Right lobe of liver (tissue), 6 donors: ENCODE data around the gene GALNTL6. TPM values are rescaled to one million over a fixed set of nuclear protein-coding genes. Genes with fewer than 3 reads are reported as not detected.
"Not testable (repeated sequence)": the region's sequence is repeated elsewhere in the genome, so short reads cannot be mapped to it uniquely, and the experiment has no call there.

Source experiments
- ATAC-seq, 4 donors: fragments of 200-7000 bp; cut with Tn5 transposase; one replicate each; pipeline ENCODE4 v1.9.1; 2020; ENCODE audit warnings: mild to moderate bottlenecking in 4 of 4, moderate library complexity in 4 of 4
- DNase-seq, 3 donors: peaks; one replicate each; pipeline ENCODE4 v3.0.0-alpha.2; 2020
- H3K27ac ChIP-seq, 3 donors: fragments of 200-600 bp; one replicate each; pipeline ENCODE4 v1.8.0; 2022
- H3K27me3 ChIP-seq, 2 donors: fragments of 200-600 bp; one replicate each; pipeline ENCODE4 v1.8.0; 2022
- H3K36me3 ChIP-seq, 4 donors: fragments of 200-600 bp; sonication (generic) in 1 of 4; one replicate each; pipeline versions ENCODE4 v1.5.1 to v1.8.0; 2017 to 2022; ENCODE audit warnings: control low read depth in 1 of 4
- H3K4me1 ChIP-seq, 4 donors: fragments of 200-600 bp; sonication (generic) in 1 of 4; one replicate each; pipeline versions ENCODE4 v1.5.1 to v1.8.0; 2017 to 2022; ENCODE audit warnings: control low read depth in 1 of 4
- H3K4me3 ChIP-seq, 3 donors: fragments of 200-600 bp; one replicate each; pipeline ENCODE4 v1.8.0; 2022
- H3K9me3 ChIP-seq, 4 donors: fragments of 200-600 bp; sonication (generic) in 1 of 4; one replicate each; pipeline versions ENCODE4 v1.5.1 to v1.8.0; 2017 to 2022; ENCODE audit warnings: control low read depth in 1 of 4
- CTCF ChIP-seq, 4 donors: fragments of 200-600 bp in 3 of 4; fragments of 450-650 bp in 1 of 4; IDR thresholded peaks; one replicate each; pipeline versions ENCODE4 v1.5.1 to v1.8.0; 2016 to 2022; ENCODE audit warnings: antibody characterized with exemption in 4 of 4, mild to moderate bottlenecking in 2 of 4
- POLR2A ChIP-seq: fragments of 450-650 bp; IDR thresholded peaks from one replicate; pipeline ENCODE4 v1.6.1; 2017; ENCODE audit warnings: antibody characterized with exemption, mild to moderate bottlenecking
- WGBS: methylation state at CpG from one replicate; pipeline ENCODE4 v1.1.6; 2018; ENCODE audit warnings: low coverage, low lambda C conversion rate; ENCODE audit not compliant: insufficient coverage; ENCODE audit errors: missing lambda C conversion rate; 5-methylcytosine and 5-hydroxymethylcytosine counted together
- intact Hi-C, 2 donors: fragments of 100-400 bp; cut with DNase I; formaldehyde crosslinking; loops; one replicate each; pipeline versions ENCODE4 v1.11.2 to v1.14.1; 2022
- total RNA-seq, 6 experiments: library from RNA; depleted of rRNA in 2 of 6; stranded (reverse); fragments of >200 nt in 2 of 6; fragmentation: NEBNext Ultra II Directional in 3 of 6; extraction: Animal tissue kit (Norgen Biotek cat#: 25700) in 3 of 6; gene quantifications; one replicate each; pipeline versions ENCODE4 v1.1.0 to v1.2.4, GENCODE V29; 2016 to 2023
- donor health status: DM: no; HTN: yes; CAD: no.
- donor health status: DM: no; HTN: no; CAD: no.
- donor health status: DM: no; HTN: no; CAD: no.
- donor health status: DM: no; HTN: yes; CAD: no.
- donor health status: DM: no; HTN: yes; CAD: no.

GALNTL6 gene
- total RNA-seq, 6 experiments from 2014 or later: 0.15 to 1.1 (median 0.30) TPM; not detected in 3

GRCh38 chr4:172410363-172410762 is 597.2 kb downstream of the GALNTL6 start:
- intact Hi-C loops: no loop called here
- no peaks in the 10 kb centered on the region for H3K27me3 ChIP-seq
- no peaks in the 10 kb centered on the region for H3K4me1 ChIP-seq
- no peak for TF ChIP-seq POLR2A
- no peak for TF ChIP-seq CTCF (IDR thresholded peaks at IDR 0.05)
- H3K27ac ChIP-seq: no peak overlapping the region
- no peaks in the 10 kb centered on the region for H3K36me3 ChIP-seq
- DNase-seq (no peak), ATAC-seq (no peak)
- no peak overlapping the region for H3K4me3 ChIP-seq
- H3K9me3 ChIP-seq: no peaks in the 10 kb centered on the region
- 45% methylated on average over 1 of the region's 1 CpG for WGBS

GRCh38 chr4:172411149-172411548 is 597.9 kb downstream of the GALNTL6 start:
- intact Hi-C loops: no loop called here

GRCh38 chr4:172412851-172413580 is 599.8 kb downstream of the GALNTL6 start:
- 40% methylated on average over 3 of the region's 3 CpGs for WGBS
- no peaks in the 10 kb centered on the region for H3K27me3 ChIP-seq
- DNase-seq: no peak
- H3K36me3 ChIP-seq: no peaks in the 10 kb centered on the region
- ATAC-seq: no peak
- no peaks in the 10 kb centered on the region for H3K4me1 ChIP-seq
- H3K9me3 ChIP-seq: no peaks in the 10 kb centered on the region
- intact Hi-C loops: no loop called here
- TF ChIP-seq POLR2A (no peak), CTCF (IDR thresholded peaks at IDR 0.05) (no peak)
- no peak overlapping the region for H3K27ac ChIP-seq
- H3K4me3 ChIP-seq: no peak overlapping the region

More at GRCh38 chr4:172411149-172411548, 597.9 kb downstream of the GALNTL6 start:
- H3K9me3 ChIP-seq: no peaks in the 10 kb centered on the region
- H3K36me3 ChIP-seq: no peaks in the 10 kb centered on the region
- 67% methylated on average over 2 of the region's 2 CpGs for WGBS
- DNase-seq (no peak), ATAC-seq (no peak)
- no peak overlapping the region for H3K27ac ChIP-seq
- TF ChIP-seq POLR2A: no peak
- TF ChIP-seq CTCF (IDR thresholded peaks at IDR 0.05): no peak
- H3K4me1 ChIP-seq: no peaks in the 10 kb centered on the region
- H3K4me3 ChIP-seq: no peak overlapping the region
- H3K27me3 ChIP-seq: no peaks in the 10 kb centered on the region

- H3K36me3 ChIP-seq, H3K4me3 ChIP-seq, H3K27me3 ChIP-seq, DNase-seq, H3K4me1 ChIP-seq, intact Hi-C loops, ATAC-seq, H3K9me3 ChIP-seq, H3K27ac ChIP-seq: not testable (repeated sequence)
- 49% methylated on average over 11 of the region's 12 CpGs for WGBS
Measured at GRCh38 chr4:172428979-172429378, 615.8 kb downstream of the GALNTL6 start.

GRCh38 chr4:172480471-172480870 is 667.3 kb downstream of the GALNTL6 start:
- intact Hi-C loops: no loop called here
- no peaks in the 10 kb centered on the region for H3K27me3 ChIP-seq
- no peaks in the 10 kb centered on the region for H3K4me1 ChIP-seq
- ATAC-seq (no peak), DNase-seq (no peak)
- H3K4me3 ChIP-seq: no peak overlapping the region
- H3K36me3 ChIP-seq: no peaks in the 10 kb centered on the region
- no peaks in the 10 kb centered on the region for H3K9me3 ChIP-seq
- no peak overlapping the region for H3K27ac ChIP-seq
- TF ChIP-seq CTCF (IDR thresholded peaks at IDR 0.05) (no peak), POLR2A (no peak)
- WGBS: 47% methylated on average over 2 of the region's 2 CpGs
